Breast epithelium (tissue), 3 donors: ENCODE measurements around the gene PFKFB3.

Experiments used
- POLR2A ChIP-seq: fragments of 450-650 bp; IDR thresholded peaks from one replicate; pipeline ENCODE4 v1.6.1; 2016; ENCODE audit warnings: antibody characterized with exemption, mild to moderate bottlenecking, moderate library complexity
- TF ChIP-seq, protein P1 (sequence below), 3 donors: fragments of 450-650 bp; IDR thresholded peaks; one replicate each; pipeline ENCODE4 v1.5.1; 2016 to 2017; ENCODE audit warnings: antibody characterized with exemption in 3 of 3, mild to moderate bottlenecking in 3 of 3, moderate library complexity in 3 of 3

DNA sequence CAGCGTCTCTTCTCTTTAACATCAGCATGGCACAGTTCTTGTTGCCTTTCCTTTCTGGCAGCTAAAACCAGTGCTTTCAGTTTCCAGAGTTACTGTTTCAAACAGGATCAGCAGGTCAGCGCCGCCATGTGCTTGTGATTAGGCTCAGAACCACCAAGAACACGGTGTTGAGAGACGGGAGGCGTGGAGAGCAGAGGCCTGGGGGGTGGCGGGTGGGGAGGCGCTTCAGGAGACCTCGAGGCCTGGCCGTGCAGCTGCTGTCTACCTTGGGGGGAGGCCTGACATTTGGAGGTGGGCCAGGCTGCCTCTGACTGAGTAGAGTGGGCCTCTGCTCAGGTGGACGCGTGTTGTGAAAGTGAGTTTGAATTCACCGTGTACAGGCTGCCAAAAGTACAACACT lies 22.0 kb downstream of the PFKFB3 start:
- TF ChIP-seq, protein P1, sequence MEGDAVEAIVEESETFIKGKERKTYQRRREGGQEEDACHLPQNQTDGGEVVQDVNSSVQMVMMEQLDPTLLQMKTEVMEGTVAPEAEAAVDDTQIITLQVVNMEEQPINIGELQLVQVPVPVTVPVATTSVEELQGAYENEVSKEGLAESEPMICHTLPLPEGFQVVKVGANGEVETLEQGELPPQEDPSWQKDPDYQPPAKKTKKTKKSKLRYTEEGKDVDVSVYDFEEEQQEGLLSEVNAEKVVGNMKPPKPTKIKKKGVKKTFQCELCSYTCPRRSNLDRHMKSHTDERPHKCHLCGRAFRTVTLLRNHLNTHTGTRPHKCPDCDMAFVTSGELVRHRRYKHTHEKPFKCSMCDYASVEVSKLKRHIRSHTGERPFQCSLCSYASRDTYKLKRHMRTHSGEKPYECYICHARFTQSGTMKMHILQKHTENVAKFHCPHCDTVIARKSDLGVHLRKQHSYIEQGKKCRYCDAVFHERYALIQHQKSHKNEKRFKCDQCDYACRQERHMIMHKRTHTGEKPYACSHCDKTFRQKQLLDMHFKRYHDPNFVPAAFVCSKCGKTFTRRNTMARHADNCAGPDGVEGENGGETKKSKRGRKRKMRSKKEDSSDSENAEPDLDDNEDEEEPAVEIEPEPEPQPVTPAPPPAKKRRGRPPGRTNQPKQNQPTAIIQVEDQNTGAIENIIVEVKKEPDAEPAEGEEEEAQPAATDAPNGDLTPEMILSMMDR (IDR thresholded peaks at IDR 0.05) = no peak
- TF ChIP-seq POLR2A = no peak
